ENCODE measurements around the gene RPL38.

Gene RPL38

GRCh38 chr17:74203439-74204240 is at the start of gene RPL38:
RPL38 (plus strand) TSS chr17:74203678; CDS start chr17:74203956, 278 bp downstream.
- Mint-ChIP-seq H3K36me3 (ENCODE audit: low read depth) (peaks cover 31% of the 10 kb centered on the region), H3K9me3 (no peaks in the 10 kb centered on the region), H3K27ac (peak within 1 kb of the TSS; percentile 95)

GRCh38 chr17:74153821-74154430 is 49.6 kb upstream of the RPL38 start:
- DNase-seq (ENCODE audit: low spot score) = no peak
- Mint-ChIP-seq H3K4me3 (no peak overlapping the region), H3K36me3 (ENCODE audit: low read depth) (no peaks in the 10 kb centered on the region), H3K27me3 (ENCODE audit: low read depth) (peaks cover 3% of the 10 kb centered on the region), H3K9me3 (no peaks in the 10 kb centered on the region), H3K4me1 (ENCODE audit: low read depth) (no peaks in the 10 kb centered on the region), H3K27ac (no peak overlapping the region)

More at GRCh38 chr17:74203439-74204240, at the start of gene RPL38:
- H3K27me3 Mint-ChIP-seq (ENCODE audit: low read depth) = peaks cover 15% of the 10 kb centered on the region
- DNase-seq (ENCODE audit: low spot score) = peak; percentile 92
- peak within 1 kb of the TSS; percentile 98 for H3K4me3 Mint-ChIP-seq
- H3K4me1 Mint-ChIP-seq (ENCODE audit: low read depth) = peaks cover 24% of the 10 kb centered on the region

- H3K27ac Mint-ChIP-seq = no peak overlapping the region
- H3K9me3 Mint-ChIP-seq = no peaks in the 10 kb centered on the region
These were observed 46.6 kb upstream of the RPL38 start for GRCh38 chr17:74156878-74157277.

GRCh38 chr17:74157366-74157765 is 46.1 kb upstream of the RPL38 start:
- Mint-ChIP-seq H3K36me3 (ENCODE audit: low read depth) (no peaks in the 10 kb centered on the region), H3K27ac (no peak overlapping the region), H3K4me1 (ENCODE audit: low read depth) (no peaks in the 10 kb centered on the region), H3K27me3 (ENCODE audit: low read depth) (no peaks in the 10 kb centered on the region), H3K9me3 (no peaks in the 10 kb centered on the region), H3K4me3 (no peak overlapping the region)
- no peak for DNase-seq (ENCODE audit: low spot score)

More at GRCh38 chr17:74156878-74157277, 46.6 kb upstream of the RPL38 start:
- no peaks in the 10 kb centered on the region for H3K36me3 Mint-ChIP-seq (ENCODE audit: low read depth)
- no peaks in the 10 kb centered on the region for H3K4me1 Mint-ChIP-seq (ENCODE audit: low read depth)
- no peak overlapping the region for H3K4me3 Mint-ChIP-seq
- H3K27me3 Mint-ChIP-seq (ENCODE audit: low read depth) = no peaks in the 10 kb centered on the region
- DNase-seq (ENCODE audit: low spot score) = no peak

GRCh38 chr17:74158761-74159160 is 44.7 kb upstream of the RPL38 start:
- no peak overlapping the region for H3K27ac Mint-ChIP-seq
- no peaks in the 10 kb centered on the region for H3K27me3 Mint-ChIP-seq (ENCODE audit: low read depth)
- no peak for DNase-seq (ENCODE audit: low spot score)
- no peaks in the 10 kb centered on the region for H3K4me1 Mint-ChIP-seq (ENCODE audit: low read depth)
- H3K4me3 Mint-ChIP-seq = no peak overlapping the region
- no peaks in the 10 kb centered on the region for H3K36me3 Mint-ChIP-seq (ENCODE audit: low read depth)
- H3K9me3 Mint-ChIP-seq = no peaks in the 10 kb centered on the region

- Mint-ChIP-seq H3K9me3 (no peaks in the 10 kb centered on the region), H3K4me3 (no peak overlapping the region), H3K4me1 (ENCODE audit: low read depth) (no peaks in the 10 kb centered on the region), H3K27me3 (ENCODE audit: low read depth) (no peaks in the 10 kb centered on the region), H3K36me3 (ENCODE audit: low read depth) (no peaks in the 10 kb centered on the region), H3K27ac (no peak overlapping the region)
- DNase-seq (ENCODE audit: low spot score) = no peak
These were observed 44.1 kb upstream of the RPL38 start for GRCh38 chr17:74159226-74159840.

- Mint-ChIP-seq H3K4me3 (no peak overlapping the region), H3K4me1 (ENCODE audit: low read depth) (no peaks in the 10 kb centered on the region), H3K36me3 (ENCODE audit: low read depth) (no peaks in the 10 kb centered on the region), H3K9me3 (no peaks in the 10 kb centered on the region), H3K27ac (no peak overlapping the region), H3K27me3 (ENCODE audit: low read depth) (no peaks in the 10 kb centered on the region)
- no peak for DNase-seq (ENCODE audit: low spot score)
These were observed 42.6 kb upstream of the RPL38 start for GRCh38 chr17:74160656-74161502.

- no peaks in the 10 kb centered on the region for H3K36me3 Mint-ChIP-seq (ENCODE audit: low read depth)
- no peak overlapping the region for H3K4me3 Mint-ChIP-seq
- no peak for DNase-seq (ENCODE audit: low spot score)
- no peaks in the 10 kb centered on the region for H3K27me3 Mint-ChIP-seq (ENCODE audit: low read depth)
- no peaks in the 10 kb centered on the region for H3K4me1 Mint-ChIP-seq (ENCODE audit: low read depth)
- no peaks in the 10 kb centered on the region for H3K9me3 Mint-ChIP-seq
- no peak overlapping the region for H3K27ac Mint-ChIP-seq
These were observed 42.0 kb upstream of the RPL38 start for GRCh38 chr17:74161503-74161875.

GRCh38 chr17:74163271-74163821 is 40.1 kb upstream of the RPL38 start:
- no peak for DNase-seq (ENCODE audit: low spot score)
- Mint-ChIP-seq H3K4me3 (no peak overlapping the region), H3K27me3 (ENCODE audit: low read depth) (peaks cover 8% of the 10 kb centered on the region), H3K4me1 (ENCODE audit: low read depth) (no peaks in the 10 kb centered on the region), H3K27ac (no peak overlapping the region), H3K9me3 (no peaks in the 10 kb centered on the region), H3K36me3 (ENCODE audit: low read depth) (no peaks in the 10 kb centered on the region)

- H3K4me1 Mint-ChIP-seq (ENCODE audit: low read depth) = no peaks in the 10 kb centered on the region
- H3K9me3 Mint-ChIP-seq = no peaks in the 10 kb centered on the region
- no peak overlapping the region for H3K4me3 Mint-ChIP-seq
- peaks cover 8% of the 10 kb centered on the region for H3K27me3 Mint-ChIP-seq (ENCODE audit: low read depth)
- DNase-seq (ENCODE audit: low spot score) = no peak
- no peak overlapping the region for H3K27ac Mint-ChIP-seq
- H3K36me3 Mint-ChIP-seq (ENCODE audit: low read depth) = no peaks in the 10 kb centered on the region
These were observed 39.6 kb upstream of the RPL38 start for GRCh38 chr17:74163836-74164235.

- no peak for DNase-seq (ENCODE audit: low spot score)
- H3K36me3 Mint-ChIP-seq (ENCODE audit: low read depth) = no peaks in the 10 kb centered on the region
- no peak overlapping the region for H3K27ac Mint-ChIP-seq
- H3K9me3 Mint-ChIP-seq = no peaks in the 10 kb centered on the region
- peaks cover 8% of the 10 kb centered on the region for H3K27me3 Mint-ChIP-seq (ENCODE audit: low read depth)
- no peak overlapping the region for H3K4me3 Mint-ChIP-seq
- H3K4me1 Mint-ChIP-seq (ENCODE audit: low read depth) = no peaks in the 10 kb centered on the region
These were observed 38.9 kb upstream of the RPL38 start for GRCh38 chr17:74164446-74165045.

GRCh38 chr17:74165797-74166365 is 37.6 kb upstream of the RPL38 start:
- H3K4me3 Mint-ChIP-seq = no peak overlapping the region
- H3K4me1 Mint-ChIP-seq (ENCODE audit: low read depth) = no peaks in the 10 kb centered on the region
- DNase-seq (ENCODE audit: low spot score) = no peak
- H3K36me3 Mint-ChIP-seq (ENCODE audit: low read depth) = no peaks in the 10 kb centered on the region
- peaks cover 12% of the 10 kb centered on the region for H3K27me3 Mint-ChIP-seq (ENCODE audit: low read depth)
- no peaks in the 10 kb centered on the region for H3K9me3 Mint-ChIP-seq
- no peak overlapping the region for H3K27ac Mint-ChIP-seq

- peaks cover 33% of the 10 kb centered on the region for H3K27me3 Mint-ChIP-seq (ENCODE audit: low read depth)
- H3K36me3 Mint-ChIP-seq (ENCODE audit: low read depth) = no peaks in the 10 kb centered on the region
- H3K27ac Mint-ChIP-seq = no peak overlapping the region
These were observed 32.6 kb upstream of the RPL38 start for GRCh38 chr17:74170924-74171323.

More at GRCh38 chr17:74170924-74171323, 32.6 kb upstream of the RPL38 start:
- DNase-seq (ENCODE audit: low spot score) = no peak
- no peaks in the 10 kb centered on the region for H3K9me3 Mint-ChIP-seq
- H3K4me1 Mint-ChIP-seq (ENCODE audit: low read depth) = no peaks in the 10 kb centered on the region
- H3K4me3 Mint-ChIP-seq = no peak overlapping the region
